Measurements from ENCODE around the gene LYPD1. TPM values are rescaled to one million over a fixed set of nuclear protein-coding genes. Genes with fewer than 3 reads are reported as not detected.
A peak's percentile ranks its signal among the peaks of the same experiment; 100 is the strongest.
"Not testable (repeated sequence)": the region's sequence is repeated elsewhere in the genome, so short reads cannot be mapped to it uniquely, and the experiment has no call there.

The LYPD1 gene
- total RNA-seq, 1 donor from 2014 or later, result 61.6 TPM

GRCh38 chr2:132715386-132716351 lies 45.7 kb upstream of the LYPD1 start:
- Histone ChIP-seq H2AFZ (ENCODE audit: low read depth, low read length) (no peak overlapping the region), H3K36me3 (ENCODE audit: insufficient read depth, low read length) (no peaks in the 10 kb centered on the region), H4K20me1 (ENCODE audit: insufficient read depth, low read length) (no peaks in the 10 kb centered on the region), H3K4me3 (ENCODE audit: insufficient read depth, low read depth, low read length) (no peak overlapping the region), H3K79me2 (ENCODE audit: insufficient read depth, low read length) (no peaks in the 10 kb centered on the region), H3K27ac (ENCODE audit: low read depth, low read length) (no peak overlapping the region), H3K9ac (ENCODE audit: low read length) (no peak overlapping the region), H3K27me3 (ENCODE audit: insufficient read depth, low read length) (no peaks in the 10 kb centered on the region), H3K4me2 (ENCODE audit: low read length) (no peak overlapping the region), H3K9me3 (ENCODE audit: insufficient read depth, low read depth, low read length) (no peaks in the 10 kb centered on the region), H3K4me1 (ENCODE audit: insufficient read depth, low read length) (no peaks in the 10 kb centered on the region)
- DNase-seq (ENCODE audit: low read depth) (no peak), FAIRE-seq (no peak)
- Mint-ChIP-seq H3K27ac (ENCODE audit: unreplicated experiment) (no peak overlapping the region), H3K36me3 (ENCODE audit: low read depth, unreplicated experiment) (no peaks in the 10 kb centered on the region), H3K4me1 (ENCODE audit: low read depth, unreplicated experiment) (peaks cover 5% of the 10 kb centered on the region), H3K27me3 (ENCODE audit: low read depth, unreplicated experiment) (peaks cover 2% of the 10 kb centered on the region), H3K9me3 (ENCODE audit: unreplicated experiment) (no peaks in the 10 kb centered on the region), H3K4me3 (ENCODE audit: unreplicated experiment) (no peak overlapping the region)
- TF ChIP-seq EZH2 (IDR thresholded peaks at IDR 0.05; ENCODE audit: insufficient read depth, low read length), result no peak
- TF ChIP-seq, protein P1, sequence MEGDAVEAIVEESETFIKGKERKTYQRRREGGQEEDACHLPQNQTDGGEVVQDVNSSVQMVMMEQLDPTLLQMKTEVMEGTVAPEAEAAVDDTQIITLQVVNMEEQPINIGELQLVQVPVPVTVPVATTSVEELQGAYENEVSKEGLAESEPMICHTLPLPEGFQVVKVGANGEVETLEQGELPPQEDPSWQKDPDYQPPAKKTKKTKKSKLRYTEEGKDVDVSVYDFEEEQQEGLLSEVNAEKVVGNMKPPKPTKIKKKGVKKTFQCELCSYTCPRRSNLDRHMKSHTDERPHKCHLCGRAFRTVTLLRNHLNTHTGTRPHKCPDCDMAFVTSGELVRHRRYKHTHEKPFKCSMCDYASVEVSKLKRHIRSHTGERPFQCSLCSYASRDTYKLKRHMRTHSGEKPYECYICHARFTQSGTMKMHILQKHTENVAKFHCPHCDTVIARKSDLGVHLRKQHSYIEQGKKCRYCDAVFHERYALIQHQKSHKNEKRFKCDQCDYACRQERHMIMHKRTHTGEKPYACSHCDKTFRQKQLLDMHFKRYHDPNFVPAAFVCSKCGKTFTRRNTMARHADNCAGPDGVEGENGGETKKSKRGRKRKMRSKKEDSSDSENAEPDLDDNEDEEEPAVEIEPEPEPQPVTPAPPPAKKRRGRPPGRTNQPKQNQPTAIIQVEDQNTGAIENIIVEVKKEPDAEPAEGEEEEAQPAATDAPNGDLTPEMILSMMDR (IDR thresholded peaks at IDR 0.05; ENCODE audit: insufficient read depth, low read depth, low read length), result no peak

- no peak overlapping the region for H3K27ac ChIP-seq (ENCODE audit: low read depth, low read length)
- H3K79me2 ChIP-seq (ENCODE audit: insufficient read depth, low read length), result no peaks in the 10 kb centered on the region
- Mint-ChIP-seq H3K27me3 (ENCODE audit: low read depth, unreplicated experiment) (no peaks in the 10 kb centered on the region), H3K4me3 (ENCODE audit: unreplicated experiment) (no peak overlapping the region), H3K36me3 (ENCODE audit: low read depth, unreplicated experiment) (no peaks in the 10 kb centered on the region), H3K4me1 (ENCODE audit: low read depth, unreplicated experiment) (peaks cover 2% of the 10 kb centered on the region), H3K27ac (ENCODE audit: unreplicated experiment) (no peak overlapping the region), H3K9me3 (ENCODE audit: unreplicated experiment) (no peaks in the 10 kb centered on the region)
- no peaks in the 10 kb centered on the region for H3K36me3 ChIP-seq (ENCODE audit: insufficient read depth, low read length)
- no peak overlapping the region for H3K9ac ChIP-seq (ENCODE audit: low read length)
- DNase-seq (ENCODE audit: low read depth) (peak; percentile 62), FAIRE-seq (no peak)
- no peaks in the 10 kb centered on the region for H3K9me3 ChIP-seq (ENCODE audit: insufficient read depth, low read depth, low read length)
- no peaks in the 10 kb centered on the region for H3K27me3 ChIP-seq (ENCODE audit: insufficient read depth, low read length)
- no peak overlapping the region for H2AFZ ChIP-seq (ENCODE audit: low read depth, low read length)
- no peak overlapping the region for H3K4me3 ChIP-seq (ENCODE audit: insufficient read depth, low read depth, low read length)
- peaks cover 3% of the 10 kb centered on the region for H3K4me1 ChIP-seq (ENCODE audit: insufficient read depth, low read length)
- no peak for TF ChIP-seq EZH2 (IDR thresholded peaks at IDR 0.05; ENCODE audit: insufficient read depth, low read length)
- TF ChIP-seq, protein P1 (IDR thresholded peaks at IDR 0.05; ENCODE audit: insufficient read depth, low read depth, low read length), result no peak
- H4K20me1 ChIP-seq (ENCODE audit: insufficient read depth, low read length), result no peaks in the 10 kb centered on the region
- no peak overlapping the region for H3K4me2 ChIP-seq (ENCODE audit: low read length)
Observed at GRCh38 chr2:132703396-132703795, 33.4 kb upstream of the LYPD1 start.

GRCh38 chr2:132701810-132702209 lies 31.8 kb upstream of the LYPD1 start:
- no peaks in the 10 kb centered on the region for H3K9me3 ChIP-seq (ENCODE audit: insufficient read depth, low read depth, low read length)
- H3K9me3 Mint-ChIP-seq (ENCODE audit: unreplicated experiment), result no peaks in the 10 kb centered on the region
- H3K4me2 ChIP-seq (ENCODE audit: low read length), result peak overlapping the region; percentile 5
- no peaks in the 10 kb centered on the region for H3K79me2 ChIP-seq (ENCODE audit: insufficient read depth, low read length)
- FAIRE-seq (peak; percentile 32), DNase-seq (ENCODE audit: low read depth) (peak; percentile 74)
- peaks cover 3% of the 10 kb centered on the region for H3K4me1 ChIP-seq (ENCODE audit: insufficient read depth, low read length)
- H3K27ac ChIP-seq (ENCODE audit: low read depth, low read length), result no peak overlapping the region
- H2AFZ ChIP-seq (ENCODE audit: low read depth, low read length), result no peak overlapping the region
- H4K20me1 ChIP-seq (ENCODE audit: insufficient read depth, low read length), result no peaks in the 10 kb centered on the region
- H3K4me1 Mint-ChIP-seq (ENCODE audit: low read depth, unreplicated experiment), result peaks cover 2% of the 10 kb centered on the region
- H3K27ac Mint-ChIP-seq (ENCODE audit: unreplicated experiment), result no peak overlapping the region
- no peak overlapping the region for H3K9ac ChIP-seq (ENCODE audit: low read length)
- H3K4me3 ChIP-seq (ENCODE audit: insufficient read depth, low read depth, low read length), result no peak overlapping the region
- no peak for TF ChIP-seq EZH2 (IDR thresholded peaks at IDR 0.05; ENCODE audit: insufficient read depth, low read length)
- TF ChIP-seq, protein P1 (IDR thresholded peaks at IDR 0.05; ENCODE audit: insufficient read depth, low read depth, low read length), result no peak
- H3K27me3 Mint-ChIP-seq (ENCODE audit: low read depth, unreplicated experiment), result no peaks in the 10 kb centered on the region
- H3K36me3 ChIP-seq (ENCODE audit: insufficient read depth, low read length), result no peaks in the 10 kb centered on the region
- no peak overlapping the region for H3K4me3 Mint-ChIP-seq (ENCODE audit: unreplicated experiment)
- H3K27me3 ChIP-seq (ENCODE audit: insufficient read depth, low read length), result no peaks in the 10 kb centered on the region
- no peaks in the 10 kb centered on the region for H3K36me3 Mint-ChIP-seq (ENCODE audit: low read depth, unreplicated experiment)

DNA sequence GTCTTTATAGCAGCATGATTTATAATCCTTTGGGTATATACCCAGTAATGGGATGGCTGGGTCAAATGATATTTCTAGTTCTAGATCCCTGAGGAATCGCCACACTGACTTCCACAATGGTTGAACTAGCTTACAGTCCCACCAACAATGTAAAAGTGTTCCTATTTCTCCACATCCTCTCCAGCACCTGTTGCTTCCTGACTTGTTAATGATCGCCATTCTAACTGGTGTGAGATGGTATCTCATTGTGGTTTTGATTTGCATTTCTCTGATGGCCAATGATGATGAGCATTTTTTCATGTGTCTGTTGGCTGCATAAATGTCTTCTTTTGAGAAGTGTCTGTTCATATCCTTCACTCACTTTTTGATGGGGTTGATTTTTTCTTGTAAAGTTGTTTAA lies 29.8 kb upstream of the LYPD1 start:
- H3K4me3 Mint-ChIP-seq (ENCODE audit: unreplicated experiment); H4K20me1 ChIP-seq (ENCODE audit: insufficient read depth, low read length); H3K36me3 Mint-ChIP-seq (ENCODE audit: low read depth, unreplicated experiment); H3K4me3 ChIP-seq (ENCODE audit: insufficient read depth, low read depth, low read length); FAIRE-seq; H2AFZ ChIP-seq (ENCODE audit: low read depth, low read length); H3K27me3 ChIP-seq (ENCODE audit: insufficient read depth, low read length); DNase-seq (ENCODE audit: low read depth); H3K79me2 ChIP-seq (ENCODE audit: insufficient read depth, low read length); H3K9me3 Mint-ChIP-seq (ENCODE audit: unreplicated experiment); H3K4me2 ChIP-seq (ENCODE audit: low read length); H3K27ac ChIP-seq (ENCODE audit: low read depth, low read length); H3K27ac Mint-ChIP-seq (ENCODE audit: unreplicated experiment); H3K4me1 ChIP-seq (ENCODE audit: insufficient read depth, low read length); H3K9ac ChIP-seq (ENCODE audit: low read length); H3K4me1 Mint-ChIP-seq (ENCODE audit: low read depth, unreplicated experiment); H3K36me3 ChIP-seq (ENCODE audit: insufficient read depth, low read length); H3K27me3 Mint-ChIP-seq (ENCODE audit: low read depth, unreplicated experiment); H3K9me3 ChIP-seq (ENCODE audit: insufficient read depth, low read depth, low read length): not testable (repeated sequence)
